OCI-LY3 (cell line): ENCODE measurements around the gene PLA2G4A.
A peak's percentile ranks its signal among the peaks of the same experiment; 100 is the strongest.

Source experiments
- H2AFZ ChIP-seq: fragments of 200-600, 300-600 bp; shearing (Covaris generic); 2 replicates; pipeline ENCODE4 v1.6.0; 2014; ENCODE audit warnings: antibody characterized with exemption, low read depth, low read length
- H3K27ac ChIP-seq: fragments of 200-600, 300-600 bp; sonication (generic); 2 replicates; pipeline ENCODE4 v1.5.1; 2014; ENCODE audit warnings: mild to moderate bottlenecking, low read length, moderate library complexity, mixed read lengths
- H3K27me3 ChIP-seq: fragments of 200-600, 300-600 bp; sonication (generic); 2 replicates; pipeline ENCODE4 v1.6.1; 2014; ENCODE audit warnings: low read depth, low read length, mixed read lengths
- H3K36me3 ChIP-seq: fragments of 200-600, 300-600 bp; sonication (generic); replicated peaks from 2 replicates; pipeline ENCODE3; 2014; ENCODE audit warnings: low read depth, low read length, mixed read lengths
- H3K4me1 ChIP-seq: fragments of 300-600, 200-600 bp; sonication (generic); 2 replicates; pipeline ENCODE4 v1.6.1; 2014; ENCODE audit warnings: low read length, mixed read lengths
- H3K4me2 ChIP-seq: fragments of 200-600, 300-600 bp; sonication (generic); 2 replicates; pipeline ENCODE4 v1.6.1; 2014; ENCODE audit warnings: low read length, mixed read lengths
- H3K4me3 ChIP-seq: fragments of 300-600, 200-600 bp; sonication (generic); 2 replicates; pipeline ENCODE4 v1.5.1; 2014; ENCODE audit warnings: antibody characterized with exemption, mild to moderate bottlenecking, low read length, moderate library complexity
- H3K79me2 ChIP-seq: fragments of 300-600, 200-600 bp; shearing (Covaris generic); 2 replicates; pipeline ENCODE4 v1.6.1; 2014; ENCODE audit warnings: mild to moderate bottlenecking, low read length, mixed read lengths
- H3K9ac ChIP-seq: fragments of 300-600, 200-600 bp; shearing (Covaris generic); 2 replicates; pipeline ENCODE4 v1.6.0; 2014; ENCODE audit warnings: mild to moderate bottlenecking, low read length, moderate library complexity
- H3K9me3 ChIP-seq: fragments of 200-600, 300-600 bp; shearing (Covaris generic); 2 replicates; pipeline ENCODE4 v1.6.1; 2014; ENCODE audit warnings: low read length, mixed read lengths; ENCODE audit not compliant: insufficient read depth
- H4K20me1 ChIP-seq: fragments of 200-600, 300-600 bp; sonication (generic); 2 replicates; pipeline ENCODE4 v1.6.1; 2016; ENCODE audit warnings: low read length, mixed read lengths; ENCODE audit not compliant: insufficient read depth
- EZH2phosphoT487 ChIP-seq: fragments of 200-600 bp; shearing (Covaris generic); IDR thresholded peaks from 2 replicates; pipeline ENCODE4 v1.6.1; 2018; ENCODE audit warnings: antibody characterized with exemption, mixed run types, low read depth
- TF ChIP-seq, protein P1 (sequence below): fragments of 200-600, 300-600 bp; sonication (generic); IDR thresholded peaks from 2 replicates; pipeline ENCODE4 v1.5.1; 2014; ENCODE audit warnings: antibody characterized with exemption, low read length, low read depth

The PLA2G4A gene

DNA sequence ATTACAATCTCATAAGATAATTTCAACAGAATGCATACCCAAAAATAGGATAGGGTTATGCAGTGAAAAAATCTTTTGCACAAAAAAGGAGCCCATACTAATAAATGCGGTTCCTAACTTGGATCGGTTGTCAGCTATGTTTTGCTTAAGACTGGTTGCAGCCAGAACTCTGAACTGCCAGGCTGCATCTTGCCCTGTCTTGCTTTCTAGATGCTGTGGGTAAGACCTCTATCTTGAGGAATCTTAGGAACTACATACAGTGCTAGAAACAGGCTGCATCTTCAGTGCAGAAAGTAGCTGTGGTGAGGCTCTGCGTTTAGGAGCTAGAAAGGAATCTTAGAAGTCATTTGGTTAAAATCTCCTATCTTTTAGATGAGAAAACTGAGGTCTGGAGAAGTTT is 45.6 kb upstream of the PLA2G4A start:
- Histone ChIP-seq H3K4me1 (peaks cover 40% of the 10 kb centered on the region), H2AFZ (peak overlapping the region; percentile 80), H4K20me1 (no peaks in the 10 kb centered on the region), H3K27me3 (no peaks in the 10 kb centered on the region), H3K9ac (no peak overlapping the region), H3K9me3 (no peaks in the 10 kb centered on the region), H3K27ac (no peak overlapping the region), H3K4me2 (peak overlapping the region; percentile 39), H3K36me3 (no peaks in the 10 kb centered on the region), H3K79me2 (no peaks in the 10 kb centered on the region), H3K4me3 (no peak overlapping the region)
- TF ChIP-seq, protein P1, sequence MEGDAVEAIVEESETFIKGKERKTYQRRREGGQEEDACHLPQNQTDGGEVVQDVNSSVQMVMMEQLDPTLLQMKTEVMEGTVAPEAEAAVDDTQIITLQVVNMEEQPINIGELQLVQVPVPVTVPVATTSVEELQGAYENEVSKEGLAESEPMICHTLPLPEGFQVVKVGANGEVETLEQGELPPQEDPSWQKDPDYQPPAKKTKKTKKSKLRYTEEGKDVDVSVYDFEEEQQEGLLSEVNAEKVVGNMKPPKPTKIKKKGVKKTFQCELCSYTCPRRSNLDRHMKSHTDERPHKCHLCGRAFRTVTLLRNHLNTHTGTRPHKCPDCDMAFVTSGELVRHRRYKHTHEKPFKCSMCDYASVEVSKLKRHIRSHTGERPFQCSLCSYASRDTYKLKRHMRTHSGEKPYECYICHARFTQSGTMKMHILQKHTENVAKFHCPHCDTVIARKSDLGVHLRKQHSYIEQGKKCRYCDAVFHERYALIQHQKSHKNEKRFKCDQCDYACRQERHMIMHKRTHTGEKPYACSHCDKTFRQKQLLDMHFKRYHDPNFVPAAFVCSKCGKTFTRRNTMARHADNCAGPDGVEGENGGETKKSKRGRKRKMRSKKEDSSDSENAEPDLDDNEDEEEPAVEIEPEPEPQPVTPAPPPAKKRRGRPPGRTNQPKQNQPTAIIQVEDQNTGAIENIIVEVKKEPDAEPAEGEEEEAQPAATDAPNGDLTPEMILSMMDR: no peak
- TF ChIP-seq EZH2phosphoT487: no peak

DNA sequence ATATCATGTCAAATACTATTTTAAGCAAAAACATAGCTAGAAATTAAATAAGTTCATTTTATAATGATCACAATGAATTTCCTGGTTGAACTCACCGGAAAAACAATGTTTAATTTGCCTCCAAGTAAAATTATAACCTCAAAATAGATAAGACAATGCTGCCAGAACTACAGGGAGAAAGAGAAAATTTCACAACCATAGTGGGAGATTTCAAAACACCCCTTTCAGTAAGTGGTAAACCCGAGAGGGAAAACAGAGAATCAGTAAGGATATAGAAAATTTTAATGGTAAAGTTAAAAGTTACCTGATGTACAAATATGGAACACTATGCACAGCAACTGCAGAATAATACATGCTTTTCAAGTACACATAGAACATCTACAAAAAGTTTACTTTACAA is 43.2 kb upstream of the PLA2G4A start:
- peaks cover 21% of the 10 kb centered on the region for H3K4me1 ChIP-seq
- H3K79me2 ChIP-seq: no peaks in the 10 kb centered on the region
- TF ChIP-seq EZH2phosphoT487: no peak
- TF ChIP-seq, protein P1: no peak
- no peak overlapping the region for H3K4me3 ChIP-seq
- H3K27me3 ChIP-seq: no peaks in the 10 kb centered on the region
- no peak overlapping the region for H3K4me2 ChIP-seq
- H2AFZ ChIP-seq: peak overlapping the region; percentile 42; the same call in 1 of the 2 replicates
- no peak overlapping the region for H3K9ac ChIP-seq
- H4K20me1 ChIP-seq: no peaks in the 10 kb centered on the region
- H3K36me3 ChIP-seq: no peaks in the 10 kb centered on the region
- no peak overlapping the region for H3K27ac ChIP-seq
- H3K9me3 ChIP-seq: peaks cover 5% of the 10 kb centered on the region; the same call in 1 of the 2 replicates

DNA sequence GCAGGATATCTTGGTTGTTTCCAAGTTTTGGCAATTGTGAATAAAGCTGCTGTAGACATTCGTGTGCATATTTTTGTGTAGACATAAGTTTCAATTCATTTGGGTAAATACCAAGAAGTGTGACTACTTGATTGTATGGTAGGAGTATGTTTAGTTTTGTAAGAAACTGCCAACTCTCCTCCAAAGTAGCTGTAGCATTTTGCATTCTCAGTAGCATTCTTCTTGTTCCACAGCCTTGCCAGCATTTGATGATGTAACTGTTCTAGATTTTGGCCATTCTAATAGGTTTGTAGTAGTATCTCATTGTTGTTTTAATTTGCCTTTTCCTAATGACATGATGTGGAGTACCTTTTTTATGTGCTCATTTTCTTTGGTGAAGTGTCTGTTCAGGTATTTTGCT is 38.6 kb upstream of the PLA2G4A start:
- Histone ChIP-seq H3K9me3 (peaks cover 5% of the 10 kb centered on the region; the same call in 1 of the 2 replicates), H3K4me2 (no peak overlapping the region), H3K36me3 (no peaks in the 10 kb centered on the region), H3K9ac (no peak overlapping the region), H3K27me3 (no peaks in the 10 kb centered on the region), H3K4me3 (no peak overlapping the region), H3K27ac (no peak overlapping the region), H3K4me1 (no peaks in the 10 kb centered on the region), H2AFZ (no peak overlapping the region), H4K20me1 (no peaks in the 10 kb centered on the region), H3K79me2 (no peaks in the 10 kb centered on the region)
- TF ChIP-seq EZH2phosphoT487: no peak
- TF ChIP-seq, protein P1: no peak

DNA sequence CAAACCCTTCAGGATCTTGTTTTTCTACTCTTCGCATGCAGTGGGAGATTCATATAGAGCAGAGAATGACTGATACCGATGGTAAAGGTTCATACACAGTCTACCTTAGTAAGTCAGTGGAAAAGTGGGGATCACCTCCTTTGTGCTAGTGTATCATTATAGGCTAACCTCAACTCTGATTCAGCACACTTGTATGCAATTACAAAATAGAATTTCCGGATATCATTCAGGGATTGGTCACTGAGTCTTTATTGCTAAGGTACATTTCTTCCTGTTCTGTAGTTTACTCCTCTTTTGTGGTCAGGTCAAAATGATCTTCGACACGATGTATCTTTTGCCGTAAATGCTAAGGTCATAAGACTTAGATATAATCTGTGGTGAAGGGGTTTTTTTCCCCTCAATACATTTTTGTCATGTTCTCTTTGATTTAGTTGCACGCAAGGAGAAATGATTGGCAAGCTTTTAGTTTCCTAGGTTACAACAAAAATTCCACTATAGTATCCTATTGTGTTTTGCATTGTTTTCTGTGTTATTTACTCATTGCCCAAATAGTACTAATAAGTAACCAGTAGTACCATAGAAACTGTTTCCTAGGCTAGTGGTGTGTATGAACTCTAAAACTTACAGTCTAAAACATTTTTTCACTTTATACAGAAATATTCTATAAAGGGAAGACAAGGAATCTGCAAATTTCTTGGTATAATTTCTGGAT is 35.7 kb upstream of the PLA2G4A start:
- no peak overlapping the region for H3K27ac ChIP-seq
- no peak overlapping the region for H3K4me2 ChIP-seq
- no peak overlapping the region for H3K9ac ChIP-seq
- TF ChIP-seq, protein P1: no peak
- TF ChIP-seq EZH2phosphoT487: no peak
- no peaks in the 10 kb centered on the region for H3K27me3 ChIP-seq
- H3K79me2 ChIP-seq: no peaks in the 10 kb centered on the region
- peaks cover 8% of the 10 kb centered on the region; the same call in 1 of the 2 replicates for H3K9me3 ChIP-seq
- H3K36me3 ChIP-seq: no peaks in the 10 kb centered on the region
- no peak overlapping the region for H3K4me3 ChIP-seq
- no peaks in the 10 kb centered on the region for H4K20me1 ChIP-seq
- no peak overlapping the region for H2AFZ ChIP-seq
- H3K4me1 ChIP-seq: peaks cover 6% of the 10 kb centered on the region
